H9 (cell line): ENCODE data around the gene ADSL. TPM values are rescaled to one million over a fixed set of nuclear protein-coding genes. Genes with fewer than 3 reads are reported as not detected.
A peak's percentile ranks its signal among the peaks of the same experiment; 100 is the strongest.

ENCODE experiments used
- DNase-seq: peaks from one replicate; pipeline ENCODE4 v3.0.0-alpha.2; 2017
- H2AFZ ChIP-seq: one replicate; pipeline ENCODE4 v1.6.1; 2013; ENCODE audit warnings: mild to moderate bottlenecking, low read length, control low read depth, moderate library complexity
- H2AK5ac ChIP-seq: 2 replicates; pipeline ENCODE4 v1.6.1; 2013; ENCODE audit warnings: low read length, control low read depth, mixed read lengths; ENCODE audit not compliant: insufficient read length
- H2BK120ac ChIP-seq: one replicate; pipeline ENCODE4 v1.6.1; 2013; ENCODE audit warnings: low read depth, mild to moderate bottlenecking, low read length, control low read depth, inconsistent platforms; ENCODE audit not compliant: poor library complexity, severe bottlenecking
- H2BK12ac ChIP-seq: 2 replicates; pipeline ENCODE4 v1.6.1; 2013; ENCODE audit warnings: low read length, control low read depth, mixed read lengths, low read depth; ENCODE audit not compliant: insufficient read length
- H2BK15ac ChIP-seq: 2 replicates; pipeline ENCODE4 v1.6.1; 2013; ENCODE audit warnings: low read depth, low read length, control low read depth
- H2BK20ac ChIP-seq: one replicate; pipeline ENCODE4 v1.6.1; 2013; ENCODE audit warnings: low read depth, mild to moderate bottlenecking, low read length, control low read depth, inconsistent platforms; ENCODE audit not compliant: poor library complexity, severe bottlenecking
- H2BK5ac ChIP-seq: 2 replicates; pipeline ENCODE4 v1.6.1; 2013; ENCODE audit warnings: low read length, control low read depth, mixed read lengths; ENCODE audit not compliant: insufficient read length
- H3K14ac ChIP-seq: 2 replicates; pipeline ENCODE4 v1.6.1; 2013; ENCODE audit warnings: low read length, control low read depth; ENCODE audit not compliant: insufficient read depth
- H3K18ac ChIP-seq: 2 replicates; pipeline ENCODE4 v1.6.1; 2013; ENCODE audit warnings: low read depth, mild to moderate bottlenecking, mixed read lengths, low read length, control low read depth; ENCODE audit not compliant: insufficient read length
- H3K23ac ChIP-seq: 2 replicates; pipeline ENCODE4 v1.6.1; 2013; ENCODE audit warnings: low read length, control low read depth, mixed read lengths, low read depth; ENCODE audit not compliant: insufficient read length
- H3K23me2 ChIP-seq: 2 replicates; pipeline ENCODE4 v1.6.1; 2013; ENCODE audit warnings: low read depth, mild to moderate bottlenecking, mixed read lengths, low read length, control low read depth; ENCODE audit not compliant: insufficient read length, poor library complexity, severe bottlenecking
- H3K27ac ChIP-seq: 2 replicates; pipeline ENCODE4 v1.5.1; 2013; ENCODE audit warnings: low read length, control low read depth, mixed read lengths, low read depth; ENCODE audit not compliant: insufficient read length
- H3K27me3 ChIP-seq: 2 replicates; pipeline ENCODE4 v1.6.1; 2013; ENCODE audit warnings: low read length, control low read depth, inconsistent platforms; ENCODE audit not compliant: insufficient read depth
- H3K4ac ChIP-seq: 2 replicates; pipeline ENCODE4 v1.6.1; 2013; ENCODE audit warnings: low read depth, mild to moderate bottlenecking, control low read depth, inconsistent platforms, low read length, moderate library complexity
- H3K4me1 ChIP-seq: 2 replicates; pipeline ENCODE4 v1.6.1; 2013; ENCODE audit warnings: low read length, control low read depth, inconsistent platforms; ENCODE audit not compliant: insufficient read depth
- H3K4me2 ChIP-seq: 2 replicates; pipeline ENCODE4 v1.6.1; 2013; ENCODE audit warnings: low read length, control low read depth, mixed read lengths; ENCODE audit not compliant: insufficient read length, insufficient read depth
- H3K56ac ChIP-seq: 2 replicates; pipeline ENCODE4 v1.6.1; 2013; ENCODE audit warnings: low read depth, mild to moderate bottlenecking, mixed read lengths, low read length, control low read depth; ENCODE audit not compliant: insufficient read length
- H3K79me1 ChIP-seq: 2 replicates; pipeline ENCODE4 v1.6.1; 2013; ENCODE audit warnings: low read depth, mild to moderate bottlenecking, moderate library complexity, low read length, control low read depth, inconsistent platforms; ENCODE audit not compliant: insufficient read depth, poor library complexity, severe bottlenecking
- H3K79me2 ChIP-seq: 2 replicates; pipeline ENCODE4 v1.6.1; 2013; ENCODE audit warnings: low read length, control low read depth, inconsistent platforms; ENCODE audit not compliant: insufficient read depth
- H3K9ac ChIP-seq: 2 replicates; pipeline ENCODE4 v1.6.1; 2013; ENCODE audit warnings: low read length, control low read depth, mixed read lengths; ENCODE audit not compliant: insufficient read length; ENCODE audit errors: extremely low read depth
- H3K9me3 ChIP-seq: one replicate; pipeline ENCODE4 v1.6.1; 2013; ENCODE audit warnings: low read depth, low read length, inconsistent platforms; ENCODE audit not compliant: control insufficient read depth
- H3T11ph ChIP-seq: one replicate; pipeline ENCODE4 v1.6.1; 2013; ENCODE audit warnings: mild to moderate bottlenecking, low read length, control low read depth, inconsistent platforms
- H4K20me1 ChIP-seq: one replicate; pipeline ENCODE4 v1.6.1; 2013; ENCODE audit not compliant: control insufficient read depth, insufficient read length, insufficient read depth
- H4K5ac ChIP-seq: 2 replicates; pipeline ENCODE4 v1.6.1; 2013; ENCODE audit warnings: low read depth, mild to moderate bottlenecking, mixed read lengths, low read length, control low read depth; ENCODE audit not compliant: insufficient read length
- H4K8ac ChIP-seq: replicated peaks from 2 replicates; pipeline ENCODE4 v1.6.1; 2013; ENCODE audit warnings: low read length, control low read depth, mixed read lengths, low read depth; ENCODE audit not compliant: insufficient read length
- H4K91ac ChIP-seq: 2 replicates; pipeline ENCODE4 v1.6.1; 2013; ENCODE audit warnings: low read depth, mild to moderate bottlenecking, moderate library complexity, mixed read lengths, low read length, control low read depth; ENCODE audit not compliant: insufficient read length
- H3K27ac Mint-ChIP-seq, 3 experiments: 2 replicates in 2 of 3; 3 replicates in 1 of 3; pipeline ENCODE4 v1.8.0; 2020 to 2021; ENCODE audit warnings: mixed read lengths in 3 of 3, mild to moderate bottlenecking in 1 of 3, moderate library complexity in 1 of 3
- H3K27me3 Mint-ChIP-seq: 2 replicates; pipeline ENCODE4 v1.8.0; 2021; ENCODE audit warnings: low read depth, mild to moderate bottlenecking, moderate library complexity, mixed read lengths
- H3K36me3 Mint-ChIP-seq, 3 experiments: 2 replicates in 2 of 3; 3 replicates in 1 of 3; pipeline ENCODE4 v1.8.0; 2020 to 2021; ENCODE audit warnings: low read depth in 3 of 3, mixed read lengths in 3 of 3; ENCODE audit not compliant: insufficient read depth in 1 of 3
- H3K4me1 Mint-ChIP-seq, 2 experiments: 2 replicates each; pipeline ENCODE4 v1.8.0; 2020; ENCODE audit warnings: mixed read lengths in 2 of 2
- H3K4me3 Mint-ChIP-seq, 2 experiments: 2 replicates in 1 of 2; 3 replicates in 1 of 2; pipeline ENCODE4 v1.8.0; 2020 to 2021; ENCODE audit warnings: mild to moderate bottlenecking in 2 of 2, mixed read lengths in 2 of 2, moderate library complexity in 1 of 2
- H3K9me3 Mint-ChIP-seq, 2 experiments: 2 replicates in 1 of 2; 3 replicates in 1 of 2; pipeline ENCODE4 v1.8.0; 2020; ENCODE audit warnings: mild to moderate bottlenecking in 2 of 2, mixed read lengths in 2 of 2, moderate library complexity in 1 of 2
- WGBS: extraction: QIAGEN DNeasy Blood & Tissue Kit; methylation state at CpG from one replicate; pipeline ENCODE4 v1.1.7; 2013; ENCODE audit warnings: missing lambda C conversion rate, low lambda C conversion rate, mixed read lengths; ENCODE audit not compliant: insufficient read length; ENCODE audit errors: extremely low coverage; 5-methylcytosine and 5-hydroxymethylcytosine counted together
- total RNA-seq: library from RNA; stranded (reverse); gene quantifications from 2 replicates; pipeline ENCODE4 v1.2.1, GENCODE V29; 2021
- TF ChIP-seq, protein P1 (sequence below): fragments of 200-600 bp; sonication (generic); conservative IDR thresholded peaks from 3 replicates; pipeline ENCODE4 v1.8.0; 2021; ENCODE audit warnings: antibody characterized with exemption, mild to moderate bottlenecking

The ADSL gene
- total RNA-seq, 1 experiment from 2014 or later, result 175 TPM

DNA sequence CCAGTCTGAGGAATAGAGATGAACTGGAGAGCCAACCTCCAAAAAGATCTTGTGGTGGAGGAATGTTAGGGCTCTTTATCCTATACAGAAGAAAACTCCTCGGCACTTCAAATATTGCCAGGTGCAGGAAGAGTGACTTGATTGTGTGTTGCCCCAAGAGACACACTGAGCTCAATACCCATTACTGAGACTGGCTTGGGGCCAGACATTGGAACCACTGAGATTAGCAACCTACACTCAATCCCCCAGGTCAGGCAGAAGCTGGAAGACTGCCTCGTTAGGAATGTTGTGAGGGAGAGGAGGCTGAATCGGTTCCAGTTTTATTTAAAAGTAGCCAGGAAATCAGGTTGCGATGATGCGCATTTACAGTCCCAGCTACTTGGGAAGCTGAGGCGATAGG lies 21.7 kb downstream of the ADSL start:
- H3K9me3 Mint-ChIP-seq, result no peaks in the 10 kb centered on the region
- Histone ChIP-seq H3K23me2 (peaks cover 3% of the 10 kb centered on the region), H3K18ac (no peak overlapping the region), H3K27ac (no peak overlapping the region), H3K27me3 (no peaks in the 10 kb centered on the region), H3K9me3 (no peaks in the 10 kb centered on the region), H3K4me1 (no peaks in the 10 kb centered on the region), H4K20me1 (no peaks in the 10 kb centered on the region), H3T11ph (no peak overlapping the region), H2AK5ac (no peak overlapping the region), H2AFZ (no peak overlapping the region), H2BK15ac (no peak overlapping the region), H2BK20ac (no peak overlapping the region), H4K5ac (no peak overlapping the region), H3K14ac (no peak overlapping the region), H4K8ac (no peak overlapping the region), H3K56ac (no peak overlapping the region), H3K9ac (no peak overlapping the region), H2BK120ac (no peak overlapping the region), H3K4ac (no peak overlapping the region), H2BK5ac (no peak overlapping the region), H3K23ac (no peak overlapping the region), H4K91ac (no peak overlapping the region), H3K79me1 (no peaks in the 10 kb centered on the region), H2BK12ac (no peak overlapping the region), H3K79me2 (no peaks in the 10 kb centered on the region), H3K4me2 (no peak overlapping the region)
- WGBS, result no CpG with 5 or more reads among the region's 6 CpGs
- H3K36me3 Mint-ChIP-seq, result peaks cover 43 to 77% (median 74%) of the 10 kb centered on the region in 3 experiments; a peak in 6 of 7 replicates
- TF ChIP-seq, protein P1, sequence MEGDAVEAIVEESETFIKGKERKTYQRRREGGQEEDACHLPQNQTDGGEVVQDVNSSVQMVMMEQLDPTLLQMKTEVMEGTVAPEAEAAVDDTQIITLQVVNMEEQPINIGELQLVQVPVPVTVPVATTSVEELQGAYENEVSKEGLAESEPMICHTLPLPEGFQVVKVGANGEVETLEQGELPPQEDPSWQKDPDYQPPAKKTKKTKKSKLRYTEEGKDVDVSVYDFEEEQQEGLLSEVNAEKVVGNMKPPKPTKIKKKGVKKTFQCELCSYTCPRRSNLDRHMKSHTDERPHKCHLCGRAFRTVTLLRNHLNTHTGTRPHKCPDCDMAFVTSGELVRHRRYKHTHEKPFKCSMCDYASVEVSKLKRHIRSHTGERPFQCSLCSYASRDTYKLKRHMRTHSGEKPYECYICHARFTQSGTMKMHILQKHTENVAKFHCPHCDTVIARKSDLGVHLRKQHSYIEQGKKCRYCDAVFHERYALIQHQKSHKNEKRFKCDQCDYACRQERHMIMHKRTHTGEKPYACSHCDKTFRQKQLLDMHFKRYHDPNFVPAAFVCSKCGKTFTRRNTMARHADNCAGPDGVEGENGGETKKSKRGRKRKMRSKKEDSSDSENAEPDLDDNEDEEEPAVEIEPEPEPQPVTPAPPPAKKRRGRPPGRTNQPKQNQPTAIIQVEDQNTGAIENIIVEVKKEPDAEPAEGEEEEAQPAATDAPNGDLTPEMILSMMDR, result no peak
- H3K27ac Mint-ChIP-seq, result peak overlapping the region in 1 of 3 experiments; percentile 90; a peak in 3 of 7 replicates
- H3K27me3 Mint-ChIP-seq, result no peaks in the 10 kb centered on the region; the same call in 1 of the 2 replicates
- H3K4me3 Mint-ChIP-seq, result no peak overlapping the region
- DNase-seq, result no peak
- H3K4me1 Mint-ChIP-seq, result peaks cover 5 to 8% of the 10 kb centered on the region in 2 experiments
